Mucosa of rectum (tissue), 2 donors: ENCODE measurements around the gene PPM1A.

Experiments
- H3K27ac ChIP-seq, 2 donors: one replicate each; pipeline ENCODE4 v1.7.0; 2013; ENCODE audit warnings: inconsistent platforms in 2 of 2, low read depth in 2 of 2, low read length in 2 of 2
- H3K27me3 ChIP-seq, 2 donors: one replicate each; pipeline ENCODE4 v1.7.0; 2013; ENCODE audit warnings: low read length in 2 of 2; ENCODE audit not compliant: control insufficient read depth in 2 of 2, insufficient read depth in 2 of 2
- H3K36me3 ChIP-seq, 2 donors: one replicate each; pipeline ENCODE4 v1.7.0; 2013; ENCODE audit warnings: low read length in 2 of 2; ENCODE audit not compliant: control insufficient read depth in 2 of 2, insufficient read depth in 2 of 2
- H3K4me1 ChIP-seq, 2 donors: one replicate each; pipeline ENCODE4 v1.7.0; 2013; ENCODE audit warnings: low read length in 2 of 2, mild to moderate bottlenecking in 1 of 2; ENCODE audit not compliant: control insufficient read depth in 2 of 2, insufficient read depth in 2 of 2
- H3K4me3 ChIP-seq, 2 donors: one replicate each; pipeline ENCODE4 v1.7.0; 2013; ENCODE audit warnings: low read length in 2 of 2
- H3K9ac ChIP-seq, 2 donors: one replicate each; pipeline ENCODE4 v1.7.0; 2013; ENCODE audit warnings: low read length in 2 of 2, low read depth in 1 of 2, mild to moderate bottlenecking in 1 of 2
- H3K9me3 ChIP-seq, 2 donors: one replicate each; pipeline ENCODE4 v1.7.0; 2013; ENCODE audit warnings: low read length in 2 of 2; ENCODE audit not compliant: control insufficient read depth in 2 of 2
- donor health status: healthy.
- donor health status: Normal muscosa, but diverticular disease.

PPM1A gene

DNA sequence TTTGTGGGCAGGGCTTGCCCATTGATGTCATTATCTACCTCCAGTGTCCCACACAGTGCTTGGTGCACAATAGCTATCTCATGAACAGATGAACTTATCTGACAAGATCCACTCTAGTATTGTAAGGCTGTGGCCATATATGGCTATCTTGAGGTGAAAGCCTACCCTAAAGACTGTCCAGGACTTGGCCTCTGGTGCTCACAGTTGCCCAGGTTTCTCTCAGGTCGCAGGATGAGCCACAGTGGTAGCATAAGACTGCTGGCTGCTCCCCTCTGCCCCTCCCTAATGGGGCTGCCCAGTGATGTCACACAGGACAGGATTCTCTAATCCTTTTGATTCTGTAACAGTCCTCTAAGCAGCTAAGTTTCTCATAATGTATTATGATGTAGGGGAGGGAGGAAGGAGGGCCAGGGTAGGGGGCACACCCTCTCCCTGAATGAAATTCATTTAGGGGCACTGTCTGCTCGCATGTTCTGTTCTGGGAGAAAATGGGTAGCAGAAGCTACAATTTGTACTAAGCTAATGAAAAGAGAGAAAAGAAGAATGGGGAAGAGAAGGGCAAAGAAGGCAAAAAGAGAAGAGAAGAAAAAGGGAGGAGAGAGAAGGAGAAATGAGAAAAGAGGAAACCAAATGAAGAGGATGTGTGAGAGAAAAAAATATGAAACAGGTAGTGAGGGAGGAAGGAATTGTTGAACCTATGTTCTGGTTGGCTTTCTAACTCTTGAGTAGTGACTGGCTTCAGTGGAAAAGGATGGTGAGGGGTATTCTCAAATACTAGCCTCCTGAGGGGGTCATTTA is 3.4 kb upstream of the PPM1A start:
- Histone ChIP-seq H3K4me1 (peaks cover 16% of the 10 kb centered on the region in 2 donors), H3K9me3 (no peaks in the 10 kb centered on the region), H3K36me3 (no peaks in the 10 kb centered on the region), H3K27ac (peak overlapping the region; percentile 47 to 48), H3K27me3 (no peaks in the 10 kb centered on the region), H3K9ac (no peak overlapping the region), H3K4me3 (no peak overlapping the region)

DNA sequence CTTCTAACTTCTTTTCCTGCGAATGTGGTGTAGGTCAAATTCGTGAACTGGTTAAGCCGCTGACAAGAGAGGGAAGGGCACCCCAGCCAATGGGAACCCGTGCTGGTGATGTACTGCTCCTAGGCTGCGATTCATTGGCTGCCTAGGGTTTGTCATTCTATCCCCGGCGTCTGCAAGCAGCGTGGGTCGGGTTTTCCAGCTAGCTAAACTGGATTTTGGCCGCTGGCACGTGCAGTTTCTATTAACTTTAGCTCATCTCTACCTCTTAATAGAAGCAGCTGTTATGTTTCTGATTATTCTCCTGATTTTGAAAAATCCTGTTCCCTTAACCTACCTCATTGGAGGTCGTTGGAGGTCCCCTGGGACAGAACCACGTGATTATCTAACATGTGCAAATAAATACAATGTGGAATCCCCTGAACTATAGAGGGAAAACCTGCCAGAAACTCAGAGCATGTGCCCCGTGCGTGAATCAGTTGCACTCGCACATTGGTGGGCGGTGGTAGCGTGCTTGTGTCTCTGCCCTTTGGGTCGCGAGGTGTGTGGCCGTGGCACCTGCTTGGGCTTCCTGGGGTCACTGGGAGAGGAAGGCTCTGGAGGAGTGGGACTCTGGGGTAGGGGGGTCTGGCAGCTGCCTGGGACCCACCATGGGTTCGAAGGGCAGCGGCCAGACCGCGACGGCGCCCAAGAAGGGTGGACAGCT is 876 bp upstream of the PPM1A start:
- H3K27ac ChIP-seq: peak overlapping the region; percentile 100
- no peaks in the 10 kb centered on the region for H3K9me3 ChIP-seq
- peak overlapping the region; percentile 81 to 97 for H3K4me3 ChIP-seq
- H3K4me1 ChIP-seq: peaks cover 17 to 35% of the 10 kb centered on the region in 2 donors
- peak overlapping the region; percentile 99 to 100 for H3K9ac ChIP-seq
- H3K36me3 ChIP-seq: no peaks in the 10 kb centered on the region
- H3K27me3 ChIP-seq: no peaks in the 10 kb centered on the region

GRCh38 chr14:60249321-60250256 is 568 bp downstream of the PPM1A start:
- H3K27ac ChIP-seq: peak overlapping the region; percentile 93 to 96
- peak overlapping the region; percentile 91 to 92 for H3K9ac ChIP-seq
- no peaks in the 10 kb centered on the region for H3K27me3 ChIP-seq
- H3K4me3 ChIP-seq: peak overlapping the region; percentile 77 to 93
- H3K9me3 ChIP-seq: no peaks in the 10 kb centered on the region
- H3K36me3 ChIP-seq: no peaks in the 10 kb centered on the region
- H3K4me1 ChIP-seq: peaks cover 24 to 48% of the 10 kb centered on the region in 2 donors

DNA sequence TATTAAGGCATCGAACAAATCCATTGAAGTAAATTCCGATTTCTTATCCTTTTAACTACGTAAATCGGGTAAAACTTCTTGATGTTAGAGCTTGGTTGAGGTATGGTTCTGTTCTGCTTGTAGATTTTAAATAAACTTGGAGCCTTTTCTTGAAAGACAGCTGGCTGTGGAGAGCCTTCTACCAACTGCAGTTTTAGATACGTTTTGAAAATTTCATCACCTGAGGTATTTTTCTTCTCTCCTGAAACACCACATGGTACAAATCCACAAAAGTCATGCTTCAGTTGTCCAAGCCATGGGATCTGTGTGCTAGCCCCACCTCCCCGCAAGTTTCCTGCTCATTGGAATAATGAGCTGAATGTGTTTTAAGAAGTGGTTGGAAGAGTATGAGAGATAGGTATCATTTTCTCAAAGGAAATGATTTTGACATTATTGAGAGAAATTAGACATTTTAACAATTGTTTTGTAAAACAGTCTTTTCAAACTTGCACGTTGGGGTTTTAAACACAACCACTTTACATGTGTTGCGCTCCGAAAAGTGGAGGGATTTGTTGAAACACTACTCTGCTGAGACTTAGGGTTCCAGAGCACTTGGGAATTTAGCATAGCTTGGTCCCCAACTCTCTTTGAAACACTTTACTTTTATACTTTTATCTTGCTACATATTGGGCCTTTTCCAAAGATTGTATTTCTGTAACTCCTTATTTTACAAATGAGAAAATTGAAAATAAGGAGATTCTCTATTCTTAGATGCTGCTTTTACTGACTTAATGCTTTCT is 1.4 kb downstream of the PPM1A start:
- no peaks in the 10 kb centered on the region for H3K27me3 ChIP-seq
- H3K9me3 ChIP-seq: no peaks in the 10 kb centered on the region
- peak overlapping the region; percentile 91 to 92 for H3K9ac ChIP-seq
- peak overlapping the region; percentile 77 to 93 for H3K4me3 ChIP-seq
- H3K27ac ChIP-seq: peak overlapping the region; percentile 93 to 96
- peaks cover 25 to 49% of the 10 kb centered on the region in 2 donors for H3K4me1 ChIP-seq
- no peaks in the 10 kb centered on the region for H3K36me3 ChIP-seq

DNA sequence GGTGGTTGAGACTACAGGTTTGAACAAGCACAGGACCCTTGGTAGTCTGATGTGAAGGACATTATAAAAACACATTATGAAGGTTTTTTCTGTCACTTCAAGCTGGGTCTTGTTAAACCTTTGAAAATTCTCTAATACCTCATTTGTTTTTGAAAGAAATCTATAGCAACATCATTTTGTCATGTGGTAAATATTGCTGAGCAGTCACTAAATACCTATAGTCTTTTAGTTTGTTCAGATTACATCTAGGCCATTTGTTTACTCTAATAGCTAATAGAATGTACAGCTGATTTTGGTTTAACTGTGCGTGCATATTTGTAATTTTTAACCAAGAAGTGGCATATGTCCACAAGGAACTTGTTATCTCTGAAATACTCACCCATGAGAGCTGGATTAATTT is 2.9 kb downstream of the PPM1A start:
- H3K36me3 ChIP-seq: no peaks in the 10 kb centered on the region
- no peak overlapping the region for H3K9ac ChIP-seq
- H3K4me3 ChIP-seq: peak overlapping the region in 1 of 2 donors; percentile 8
- no peaks in the 10 kb centered on the region for H3K27me3 ChIP-seq
- H3K27ac ChIP-seq: no peak overlapping the region
- H3K9me3 ChIP-seq: no peaks in the 10 kb centered on the region
- peaks cover 25 to 48% of the 10 kb centered on the region in 2 donors for H3K4me1 ChIP-seq

- Histone ChIP-seq H3K36me3 (no peaks in the 10 kb centered on the region), H3K9ac (no peak overlapping the region), H3K9me3 (no peaks in the 10 kb centered on the region), H3K27ac (no peak overlapping the region), H3K27me3 (no peaks in the 10 kb centered on the region), H3K4me1 (peaks cover 23 to 48% of the 10 kb centered on the region in 2 donors), H3K4me3 (peak overlapping the region in 1 of 2 donors; percentile 39)
Measured at GRCh38 chr14:60252630-60253029, 3.6 kb downstream of the PPM1A start.

- Histone ChIP-seq H3K9ac (no peak overlapping the region), H3K4me1 (peaks cover 13 to 39% of the 10 kb centered on the region in 2 donors), H3K36me3 (no peaks in the 10 kb centered on the region), H3K9me3 (no peaks in the 10 kb centered on the region), H3K4me3 (peak overlapping the region in 1 of 2 donors; percentile 61), H3K27ac (no peak overlapping the region), H3K27me3 (no peaks in the 10 kb centered on the region)
Measured at GRCh38 chr14:60253649-60254048, 4.6 kb downstream of the PPM1A start.

DNA sequence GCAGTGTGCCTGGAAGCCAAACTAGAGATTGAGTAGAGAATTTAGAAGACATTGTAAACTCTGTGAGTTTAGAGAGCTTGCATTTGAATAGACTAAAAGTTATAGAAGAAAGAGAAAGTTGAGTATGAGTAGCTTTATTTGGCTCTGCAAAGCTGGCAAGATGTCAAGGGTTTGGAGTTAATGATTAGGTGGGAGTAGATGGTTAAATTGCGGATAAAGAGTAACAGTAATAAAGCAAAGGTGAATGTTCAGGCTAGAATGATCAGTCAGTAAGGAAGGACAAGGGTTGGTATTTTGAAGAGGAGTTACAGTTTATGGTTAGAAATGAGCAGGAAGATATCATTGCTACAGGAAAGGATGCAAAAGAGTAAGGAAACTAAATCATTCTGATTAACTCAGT is 5.2 kb downstream of the PPM1A start:
- peak overlapping the region in 1 of 2 donors; percentile 32 for H3K27ac ChIP-seq
- H3K9me3 ChIP-seq: no peaks in the 10 kb centered on the region
- peak overlapping the region in 1 of 2 donors; percentile 61 for H3K4me3 ChIP-seq
- H3K36me3 ChIP-seq: no peaks in the 10 kb centered on the region
- no peaks in the 10 kb centered on the region for H3K27me3 ChIP-seq
- no peak overlapping the region for H3K9ac ChIP-seq
- H3K4me1 ChIP-seq: peaks cover 12 to 39% of the 10 kb centered on the region in 2 donors

DNA sequence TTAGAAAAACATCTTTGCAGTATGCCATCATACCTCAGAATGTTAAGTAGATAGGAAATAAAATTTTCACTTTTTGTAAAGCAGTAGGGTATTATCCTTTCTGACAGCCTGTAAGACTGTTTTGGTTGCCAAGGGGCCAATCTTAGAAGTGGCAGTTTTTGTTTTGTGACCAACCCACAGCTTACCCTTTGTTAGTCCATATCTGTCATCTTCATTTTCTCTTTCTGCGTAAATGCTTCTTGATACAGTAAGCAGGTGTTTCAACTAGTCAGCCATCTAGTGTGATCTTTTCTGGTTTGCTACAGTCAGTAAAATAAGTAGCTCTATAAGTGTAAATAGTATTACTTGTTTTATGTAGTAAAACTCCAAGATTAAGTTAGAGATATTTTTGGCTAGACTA is 8.8 kb downstream of the PPM1A start:
- no peaks in the 10 kb centered on the region for H3K36me3 ChIP-seq
- H3K9ac ChIP-seq: no peak overlapping the region
- H3K27me3 ChIP-seq: no peaks in the 10 kb centered on the region
- H3K9me3 ChIP-seq: no peaks in the 10 kb centered on the region
- no peak overlapping the region for H3K27ac ChIP-seq
- peaks cover 8 to 19% of the 10 kb centered on the region in 2 donors for H3K4me1 ChIP-seq
- H3K4me3 ChIP-seq: no peak overlapping the region
